ENCODE measurements around the gene ABCB9.

ABCB9 gene

DNA sequence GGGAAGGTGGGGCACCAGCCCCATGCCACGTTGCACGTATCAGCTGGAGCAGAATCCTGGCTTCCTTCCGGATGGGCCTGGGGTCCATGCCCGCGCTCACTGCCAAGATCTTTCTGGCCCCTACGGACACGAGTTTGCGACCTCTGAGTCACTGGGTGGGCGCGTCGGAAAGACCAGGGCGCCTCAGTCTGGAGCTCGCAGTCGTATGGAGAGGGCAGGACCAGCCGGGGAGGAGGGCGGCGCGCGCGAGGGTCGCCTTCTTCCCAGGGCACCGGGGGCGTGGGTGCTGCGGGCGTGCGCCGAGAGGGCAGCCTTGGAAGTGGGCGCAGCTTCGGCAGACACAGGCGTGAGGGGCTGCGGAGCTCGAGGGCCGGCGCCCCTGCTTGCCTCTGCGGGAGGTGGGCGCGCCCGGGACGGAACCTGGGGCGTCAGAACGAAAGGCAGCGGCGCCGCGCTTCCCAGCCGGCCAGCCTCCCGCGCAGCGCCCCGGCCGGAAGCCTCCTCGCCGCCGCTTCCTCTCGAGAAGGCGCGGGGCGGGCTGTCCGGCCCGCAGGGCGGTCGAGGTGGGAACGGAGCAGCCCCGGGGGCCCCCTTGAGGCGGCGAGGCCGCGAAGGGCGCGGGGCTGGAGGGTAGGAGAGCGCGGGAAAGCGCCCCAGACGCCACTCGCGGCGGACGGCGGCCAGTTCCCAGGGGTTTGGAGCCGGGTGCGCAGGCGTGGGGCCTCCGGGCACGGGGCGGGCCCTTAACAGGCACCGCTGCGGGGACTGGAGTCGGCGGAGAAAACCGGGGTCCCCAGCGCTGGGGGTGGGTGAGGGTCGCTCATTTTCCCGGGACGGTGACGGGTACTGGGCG lies 14.1 kb upstream of the ABCB9 start, which contains the start of gene ARL6IP4:
ARL6IP4 (plus strand) TSS at position 499 of the 853 bp plus-strand sequence. CDS start 459 bp downstream, outside the sequence.
- DNase-seq, result peak; percentile 45

DNA sequence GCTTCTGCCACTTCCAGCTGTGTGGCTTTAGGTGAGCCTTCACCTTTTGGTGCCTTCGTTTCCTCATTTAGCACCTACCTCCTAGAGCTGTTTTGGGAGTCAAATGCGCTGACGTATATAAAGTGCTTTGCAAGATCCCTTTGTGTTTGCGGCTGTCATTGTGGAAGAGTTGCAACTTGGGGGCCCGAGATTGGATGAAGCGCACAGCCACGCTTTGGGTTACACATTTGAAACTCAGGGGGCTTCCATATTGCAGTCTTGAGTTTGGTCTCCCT lies 13.6 kb upstream of the ABCB9 start:
- no peak for DNase-seq

DNA sequence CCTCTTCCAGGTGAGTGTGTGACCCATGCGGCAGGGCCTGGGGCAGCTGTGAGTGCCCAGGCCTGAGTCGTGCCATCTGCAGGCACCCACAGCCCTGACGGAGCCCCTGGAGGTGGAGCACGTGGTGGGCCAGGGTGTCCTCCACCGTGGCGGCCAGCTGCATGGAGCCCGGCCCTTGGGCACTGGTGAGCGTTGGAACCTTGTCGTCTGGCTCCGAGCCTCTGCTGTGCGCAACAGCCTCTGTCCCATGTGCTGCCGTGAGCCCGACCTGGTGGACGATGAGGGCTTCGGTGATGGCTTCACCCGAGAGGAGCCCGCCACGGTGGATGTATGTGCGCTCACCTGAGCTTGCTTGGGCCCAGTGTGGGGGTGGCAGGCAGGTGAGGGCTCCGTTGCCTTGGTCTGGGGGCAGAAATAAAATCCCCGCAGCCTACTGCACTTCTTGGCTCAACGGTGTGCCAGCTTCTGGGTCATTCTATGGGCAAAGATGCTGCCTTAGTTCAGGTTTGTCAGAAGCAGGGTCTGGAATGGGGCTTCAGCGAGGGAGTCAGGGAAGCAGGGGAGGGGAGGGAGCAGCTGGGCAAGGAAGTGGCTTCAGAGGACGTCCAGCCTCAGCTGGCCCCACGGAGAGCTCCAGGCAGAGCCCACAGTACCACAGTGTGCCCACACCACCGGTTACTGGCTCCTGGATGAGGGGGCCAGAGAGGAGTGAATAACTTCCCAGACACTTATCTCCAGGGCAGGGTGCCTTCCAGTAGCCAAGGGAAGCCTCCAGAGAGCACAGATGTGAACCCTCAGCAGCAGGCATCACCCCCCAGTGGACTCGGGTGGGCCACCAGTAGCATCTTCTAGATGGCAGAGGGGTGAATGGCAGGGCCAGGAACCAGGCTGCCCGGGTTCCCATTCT lies 13.0 kb upstream of the ABCB9 start:
- DNase-seq, result no peak

DNA sequence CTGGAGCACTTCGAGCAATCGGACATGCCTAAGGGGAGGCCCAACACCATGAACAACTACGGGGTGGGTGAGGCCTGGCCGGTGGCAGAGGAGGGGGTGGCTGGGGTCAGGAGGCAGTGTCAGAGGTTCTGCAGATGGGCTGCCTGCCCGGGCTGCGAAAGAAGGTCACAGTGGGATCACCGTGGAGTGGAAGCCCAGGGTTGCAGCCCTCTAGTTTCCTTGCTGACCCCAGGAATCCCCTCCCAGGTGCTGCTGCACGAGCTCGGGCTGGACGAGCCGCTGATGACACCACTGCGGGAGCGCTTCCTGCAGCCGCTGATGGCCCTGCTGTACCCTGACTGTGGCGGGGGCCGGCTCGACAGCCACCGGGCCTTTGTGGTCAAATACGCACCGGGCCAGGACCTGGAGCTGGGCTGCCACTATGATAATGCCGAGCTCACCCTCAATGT lies 12.3 kb upstream of the ABCB9 start:
- DNase-seq, result no peak

DNA sequence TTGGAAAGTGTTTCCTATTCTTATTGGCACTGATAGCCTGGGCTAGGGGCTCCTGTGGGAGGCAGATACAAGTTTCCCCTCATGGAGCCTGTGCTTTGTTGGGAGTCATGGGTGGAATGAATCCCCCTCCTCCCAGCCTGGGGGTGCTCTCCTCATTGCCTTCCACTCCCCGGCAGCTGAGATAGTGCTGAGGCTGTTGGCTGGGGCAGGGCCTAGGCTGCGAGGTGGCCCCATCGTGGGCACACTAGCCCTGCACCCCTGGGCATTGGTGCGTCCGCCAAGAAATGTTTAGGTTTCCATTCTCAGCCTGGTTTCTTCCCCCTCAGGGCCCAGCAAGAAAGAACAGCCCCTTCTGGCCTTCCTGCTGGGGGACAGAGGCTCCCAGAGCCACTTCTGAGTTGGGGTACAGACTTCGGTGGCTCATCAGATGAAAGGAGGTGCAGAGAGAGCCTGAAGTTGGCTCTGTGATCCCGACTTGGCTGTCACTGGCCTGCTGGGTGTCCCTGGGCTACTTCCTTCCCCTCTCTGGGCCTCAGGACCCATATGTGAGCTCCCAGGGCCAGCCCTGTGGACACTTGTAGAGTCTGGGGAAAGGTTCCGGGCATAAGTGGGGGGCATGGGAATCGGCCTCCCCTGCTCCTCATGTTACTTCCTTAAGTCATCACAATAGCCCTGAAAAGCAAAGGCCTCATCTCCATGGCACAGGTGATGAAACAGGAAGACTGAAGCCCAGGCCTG lies 11.6 kb upstream of the ABCB9 start:
- no peak for DNase-seq

DNA sequence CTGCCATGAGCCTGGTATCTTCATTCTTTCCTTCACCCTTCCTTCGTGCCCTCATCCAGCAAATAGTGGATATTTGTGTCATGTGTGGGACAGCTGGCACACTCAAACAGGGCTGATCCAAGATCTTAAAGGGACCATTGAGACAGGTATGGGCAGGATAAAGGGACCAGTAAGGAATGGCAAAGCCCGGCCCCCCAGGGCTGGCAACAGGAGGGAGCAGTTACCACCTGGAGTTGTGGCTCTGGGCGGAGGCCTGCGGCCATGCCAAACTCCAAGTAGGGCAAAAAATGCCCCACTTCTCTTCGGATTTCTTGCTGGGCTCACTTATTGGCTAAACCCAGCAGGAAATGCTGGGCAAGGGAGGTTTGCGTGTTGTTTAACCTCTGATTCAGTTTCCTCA lies 10.9 kb upstream of the ABCB9 start:
- no peak for DNase-seq

DNA sequence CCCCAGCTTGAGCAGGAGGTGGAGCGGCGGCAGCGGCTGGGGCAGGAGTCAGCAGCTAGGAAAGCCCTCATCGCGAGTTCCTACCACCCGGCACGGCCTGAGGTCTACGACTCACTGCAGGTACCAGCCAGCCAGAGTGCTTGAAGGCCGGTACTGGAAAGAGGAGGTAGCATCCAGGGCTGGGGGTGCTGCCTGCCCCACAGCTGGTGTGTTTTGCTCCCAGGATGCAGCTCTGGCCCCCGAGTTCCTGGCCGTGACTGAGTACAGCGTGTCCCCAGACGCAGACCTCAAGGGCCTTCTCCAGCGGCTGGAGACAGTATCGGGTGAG lies 10.3 kb upstream of the ABCB9 start:
- no peak for DNase-seq

DNA sequence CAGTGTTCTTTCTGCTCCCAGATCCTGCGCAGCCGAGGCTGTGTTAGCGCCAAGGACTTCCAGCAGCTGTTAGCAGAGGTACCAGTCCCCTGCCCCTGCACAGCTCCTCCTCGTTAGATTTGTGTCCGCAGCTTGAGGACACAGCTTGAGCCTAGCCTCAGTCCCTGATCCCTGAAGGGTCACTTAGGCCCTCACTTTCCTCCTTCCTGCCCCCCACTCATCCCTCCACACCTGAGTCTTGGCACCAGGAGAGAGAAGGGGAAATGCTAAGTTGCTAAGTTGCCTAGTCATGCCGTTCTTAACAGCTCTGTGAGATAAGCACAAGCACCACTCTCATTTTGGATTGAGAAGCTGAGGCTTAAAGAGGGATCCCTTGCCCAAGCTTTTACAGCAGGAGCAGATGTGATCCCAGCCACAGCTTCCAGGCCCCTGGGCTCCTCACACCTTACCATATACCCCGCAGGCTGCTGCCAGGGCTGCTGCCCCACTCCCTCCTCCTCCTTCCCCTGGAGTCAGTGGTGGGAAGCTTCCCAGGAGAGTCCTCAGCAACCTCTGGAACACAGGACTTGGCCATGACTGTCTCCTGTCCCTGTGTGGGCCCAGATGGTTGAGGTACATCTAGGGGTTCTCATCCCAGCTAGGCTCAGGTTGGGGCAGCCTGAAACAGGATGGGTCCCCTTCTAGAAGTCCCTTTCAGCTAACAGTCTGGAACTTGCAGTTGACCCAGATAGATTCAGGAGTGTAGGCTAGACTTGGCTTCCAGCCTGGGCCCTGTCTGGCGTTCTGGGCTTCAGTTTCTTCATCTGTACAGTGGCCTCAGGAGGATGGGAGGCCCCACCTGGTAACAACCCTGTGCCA lies 9.8 kb upstream of the ABCB9 start:
- DNase-seq, result no peak

DNA sequence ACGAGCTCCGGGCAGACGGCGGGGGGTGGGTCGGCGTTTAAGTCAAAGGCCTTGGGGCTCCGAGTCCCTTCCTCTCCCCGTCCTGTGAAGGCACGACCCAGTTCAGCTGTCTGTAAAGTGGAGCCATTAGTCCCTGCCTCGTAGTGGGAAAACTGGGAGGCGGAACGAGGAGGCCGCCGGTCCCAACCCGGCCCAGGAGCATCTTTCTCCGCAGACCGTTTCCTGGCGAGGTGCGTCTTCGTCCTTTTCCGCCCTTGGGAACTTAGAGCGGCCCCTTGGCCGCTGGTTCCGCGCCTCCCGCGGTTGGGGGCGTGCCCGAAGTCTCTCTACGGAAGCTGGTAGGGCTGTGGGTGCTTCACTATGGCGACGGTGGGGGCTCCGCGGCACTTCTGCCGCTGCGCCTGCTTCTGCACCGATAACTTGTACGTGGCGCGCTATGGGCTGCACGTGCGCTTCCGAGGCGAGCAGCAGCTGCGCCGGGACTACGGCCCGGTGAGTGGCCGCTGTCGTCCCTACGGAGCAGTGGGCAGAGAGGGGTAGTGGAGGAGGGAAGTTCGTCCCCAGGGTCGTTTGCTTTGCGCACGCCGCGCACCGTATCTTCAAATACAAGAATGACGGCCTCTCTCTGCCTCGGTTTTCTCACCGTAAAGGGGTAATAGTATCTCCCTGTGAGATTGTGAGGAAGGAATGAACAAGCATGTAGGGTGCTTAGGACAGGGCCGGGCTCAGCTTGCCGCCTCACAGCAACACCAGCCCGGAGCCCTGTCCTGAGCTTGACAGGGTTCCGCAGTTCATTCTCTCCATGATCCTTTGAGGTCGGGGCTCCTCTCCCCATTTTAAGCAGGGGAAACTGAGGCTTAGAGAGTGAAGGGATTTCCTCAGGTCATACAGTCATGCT lies 8.9 kb upstream of the ABCB9 start, which contains the start of gene OGFOD2:
OGFOD2 (plus strand) TSS at position 353 of the 898 bp plus-strand sequence; CDS start at position 361, 8 bp downstream.
- DNase-seq, result peak; percentile 86

DNA sequence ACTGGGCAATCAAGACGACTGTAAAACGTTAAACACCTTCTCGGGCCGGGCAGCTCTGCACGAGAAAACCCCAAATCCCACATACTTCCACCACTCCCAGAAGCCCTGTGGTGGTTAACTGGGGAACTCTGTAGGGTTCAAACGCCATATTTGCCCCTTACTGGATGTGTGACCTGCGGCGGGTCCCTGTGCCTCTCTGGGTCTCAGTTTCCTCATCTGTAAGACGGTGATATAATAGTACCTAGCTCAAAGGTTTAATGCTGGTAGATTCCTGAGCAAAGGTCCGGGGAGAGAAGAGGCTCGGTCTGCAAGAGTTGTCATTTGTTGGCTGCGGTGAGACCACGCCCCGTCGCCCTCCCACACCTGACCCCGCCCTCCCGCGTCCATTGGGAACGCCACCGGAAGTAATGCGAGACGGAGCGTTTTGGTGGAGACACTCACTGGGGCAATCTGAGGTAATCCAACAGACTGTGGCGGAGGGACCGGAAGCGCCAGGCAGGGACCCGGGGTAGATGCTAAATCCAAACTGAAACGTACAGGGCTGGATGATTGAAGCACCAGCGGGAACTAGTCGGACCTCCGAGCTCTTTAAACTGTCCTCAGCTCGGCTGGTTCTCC lies 8.1 kb upstream of the ABCB9 start:
- peak; percentile 91 for DNase-seq

DNA sequence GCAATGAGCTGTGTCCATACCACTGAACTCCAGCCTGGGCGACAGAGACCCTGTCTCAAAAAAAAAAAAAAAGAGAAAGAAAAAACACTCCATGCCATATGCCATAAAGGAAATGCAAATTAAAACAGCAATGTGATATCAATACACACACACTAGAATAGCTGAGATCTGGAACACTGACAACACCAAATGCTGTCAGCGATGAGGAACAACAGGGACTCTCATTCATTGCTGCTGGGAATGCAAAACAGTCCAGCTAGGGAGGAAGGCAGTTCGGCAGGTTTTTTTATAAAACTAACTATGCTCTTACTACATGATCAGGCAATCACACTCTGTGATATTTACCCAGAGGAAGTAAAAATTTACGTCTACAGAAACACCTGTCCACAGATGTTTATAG lies 3.4 kb upstream of the ABCB9 start:
- no peak for DNase-seq

DNA sequence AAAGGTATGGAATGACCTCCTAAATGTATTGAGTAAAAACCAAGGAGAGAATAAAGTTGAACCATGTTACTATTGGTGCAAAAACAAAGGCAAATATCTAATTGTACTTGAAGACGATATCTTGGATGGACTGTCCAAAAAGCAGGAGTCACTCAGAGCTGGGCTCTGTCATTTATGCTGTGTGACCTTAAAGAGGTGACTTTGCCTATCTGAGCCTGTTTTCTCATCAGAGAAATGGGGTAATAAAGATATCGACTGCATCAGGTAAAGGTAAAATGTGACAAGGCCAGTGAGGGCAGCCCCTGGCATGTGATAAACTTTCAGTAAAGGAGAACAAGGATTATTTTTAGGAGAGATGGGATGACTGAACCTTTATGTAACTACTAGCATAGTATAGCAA lies 1.8 kb upstream of the ABCB9 start:
- DNase-seq, result no peak

DNA sequence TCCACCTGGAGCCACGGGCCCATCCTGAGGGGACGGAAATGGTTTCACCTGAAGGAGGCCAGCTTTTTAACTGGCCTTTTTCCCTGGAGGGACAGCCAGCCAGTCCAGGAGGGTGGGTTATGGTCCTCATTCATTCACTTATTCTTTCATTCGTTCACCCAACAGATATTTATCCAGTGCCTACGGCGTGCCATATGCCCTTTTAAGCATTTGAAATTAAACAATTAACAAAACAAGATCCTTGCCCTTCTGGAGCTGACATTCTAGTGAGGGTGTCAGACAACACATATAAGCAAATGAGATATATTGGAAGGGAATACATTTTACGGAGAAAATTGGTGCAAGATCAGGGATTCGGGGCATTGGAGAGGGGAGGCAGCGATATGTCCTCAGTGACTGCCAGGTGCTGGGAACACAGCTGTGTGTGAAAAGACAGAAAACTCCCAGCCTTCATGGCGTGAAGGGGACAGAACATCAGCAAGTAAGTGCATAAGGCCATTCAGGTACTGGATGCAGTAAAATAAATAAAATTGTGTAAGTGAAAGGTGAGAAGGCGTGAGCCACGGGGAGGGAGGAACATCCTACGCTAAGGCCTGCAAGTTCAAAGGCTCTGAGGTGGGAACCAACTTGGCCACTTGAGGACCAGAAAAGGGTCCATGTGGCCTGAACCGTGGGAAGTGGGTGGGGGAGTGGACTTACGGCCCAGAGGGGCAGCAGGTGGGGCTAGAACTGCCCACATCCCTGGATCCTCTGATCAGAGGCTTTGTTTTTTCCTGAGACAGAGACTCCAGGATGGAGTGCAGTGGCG lies 684 bp upstream of the ABCB9 start:
- DNase-seq, result no peak

DNA sequence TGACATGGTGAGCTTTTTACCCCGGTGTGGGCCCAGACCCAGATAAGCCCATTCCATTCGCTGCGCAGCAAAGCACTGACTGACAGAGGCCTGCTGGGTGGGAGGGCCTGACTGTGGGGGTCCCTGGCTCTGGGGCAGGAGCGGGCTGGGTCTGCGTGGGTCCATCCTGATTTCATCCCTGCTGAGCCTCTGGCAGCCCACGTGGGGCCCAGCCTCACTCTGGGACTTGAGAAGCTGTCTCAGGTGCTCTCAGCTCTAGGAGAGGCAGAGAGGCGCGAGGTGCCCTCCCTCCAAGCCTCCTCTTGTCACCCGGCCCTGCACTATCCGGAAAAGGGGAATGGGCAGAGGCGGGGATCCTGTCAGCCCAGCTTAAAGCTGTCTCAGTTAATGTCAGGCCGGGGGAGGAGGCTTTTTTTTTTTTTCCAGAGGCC lies 927 bp downstream of the ABCB9 start:
- no peak for DNase-seq

DNA sequence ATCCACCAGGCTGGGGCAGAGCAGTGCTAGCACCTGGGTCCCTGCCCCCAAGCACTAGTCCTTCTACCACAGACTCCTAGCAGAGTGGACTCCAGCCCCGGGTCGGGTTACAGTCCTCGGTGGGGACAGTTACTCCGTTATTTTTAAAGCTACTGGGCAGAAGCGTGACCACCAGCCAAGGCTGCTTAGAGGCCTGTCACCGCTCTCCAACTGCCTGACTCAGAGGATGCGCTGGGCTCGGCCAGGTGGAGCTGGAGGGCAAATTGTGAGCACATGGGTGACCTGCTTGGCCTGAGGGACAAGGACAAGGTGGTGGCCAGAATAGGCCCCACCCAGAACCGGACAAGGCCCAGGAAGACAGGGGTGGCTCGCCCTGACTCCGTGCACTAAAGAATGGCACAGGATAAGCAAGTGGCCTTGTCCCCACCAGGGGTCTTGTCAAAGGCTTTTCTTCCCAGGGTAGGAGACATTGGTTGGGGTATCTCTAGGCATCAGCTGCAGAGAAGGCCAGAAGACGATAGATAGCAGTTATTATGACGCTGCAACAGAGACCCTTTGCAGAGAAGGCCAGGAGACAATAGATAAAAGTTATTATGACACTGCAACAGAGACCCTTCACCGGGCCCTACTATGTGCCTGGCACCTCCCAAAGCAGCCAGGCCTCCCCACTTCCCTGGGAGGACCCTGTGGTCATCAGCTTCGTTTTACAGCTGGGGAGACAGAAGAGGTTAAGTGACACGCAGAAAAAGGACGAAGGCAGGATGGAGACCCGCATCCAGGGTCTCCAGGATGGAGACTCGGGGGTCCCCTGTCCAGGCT lies 1.6 kb downstream of the ABCB9 start:
- no peak for DNase-seq

DNA sequence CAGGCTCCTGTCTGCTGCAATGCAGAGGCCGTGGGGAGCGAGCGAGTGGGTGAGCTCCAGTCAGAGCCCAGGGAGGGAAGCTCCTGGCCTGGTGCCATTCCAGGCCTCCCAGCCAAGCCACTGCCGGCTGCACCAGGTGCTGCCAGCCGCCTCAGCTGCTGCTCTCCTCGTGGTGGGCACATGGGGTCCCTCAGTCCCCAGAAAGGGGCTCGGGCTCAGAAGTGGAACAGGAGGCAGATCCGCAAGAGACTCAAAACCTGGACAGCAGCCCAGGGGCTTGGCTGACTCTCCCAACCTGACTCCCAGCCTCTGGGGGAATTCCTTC lies 2.4 kb downstream of the ABCB9 start:
- no peak for DNase-seq

DNA sequence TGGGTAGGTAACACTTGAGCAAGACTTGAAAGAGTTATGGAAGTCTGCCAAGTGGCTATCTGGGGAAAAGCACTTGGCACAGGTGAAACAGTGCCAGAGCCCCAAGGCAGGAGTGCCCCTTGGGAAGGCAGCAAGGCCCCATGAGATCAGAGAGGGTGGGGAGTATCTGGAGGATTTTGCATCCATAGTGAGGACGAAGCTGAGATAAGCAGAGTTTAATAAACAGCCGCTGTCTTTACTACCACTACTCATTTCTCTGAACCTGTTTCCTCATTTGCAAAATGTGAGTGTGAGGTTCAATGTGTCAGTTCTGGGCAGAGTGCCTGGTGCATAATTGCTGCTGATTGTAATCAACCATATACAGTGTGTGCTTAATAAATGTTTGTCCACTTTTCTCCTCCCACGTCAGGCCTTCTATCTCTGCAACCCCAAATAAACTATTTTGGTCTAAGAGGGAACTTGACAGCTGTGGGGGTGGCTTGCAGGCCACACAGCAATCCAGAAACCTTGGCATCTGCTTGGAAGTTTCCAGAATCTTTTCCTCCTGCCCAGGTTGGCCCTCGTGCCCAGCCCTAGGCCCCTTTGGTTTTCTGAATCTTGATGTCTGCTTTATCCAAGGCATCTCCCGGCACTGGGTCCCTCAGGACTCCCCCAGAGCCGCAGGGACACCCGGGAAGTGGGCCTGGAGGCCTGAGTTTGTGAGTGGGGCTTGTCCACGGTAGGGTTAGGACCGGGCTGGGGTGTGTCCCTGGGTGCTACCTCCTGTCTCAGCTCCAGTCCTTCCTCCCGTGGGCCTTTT lies 4.5 kb downstream of the ABCB9 start:
- no peak for DNase-seq

DNA sequence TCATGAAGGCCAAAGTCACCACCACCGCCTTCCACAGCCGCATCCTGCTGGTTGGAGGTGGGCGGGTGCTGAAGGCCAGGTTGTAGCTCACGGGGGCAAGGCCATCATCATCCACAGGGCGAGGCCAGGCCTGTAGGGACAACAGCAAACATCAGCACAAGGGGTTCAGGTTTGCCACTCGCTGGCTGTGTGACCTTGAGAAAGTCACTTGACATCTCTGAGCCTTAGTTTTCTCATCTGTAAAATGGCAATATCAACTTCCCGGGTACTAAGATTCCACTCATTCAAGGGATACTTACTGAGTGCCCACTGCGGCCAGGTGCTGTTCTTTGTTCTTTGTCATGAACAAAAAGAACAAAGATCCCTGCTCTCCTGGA lies 6.1 kb downstream of the ABCB9 start:
- DNase-seq, result no peak
